ENCODE data around the gene DCDC2B. TPM values are rescaled to one million over a fixed set of nuclear protein-coding genes. Genes with fewer than 3 reads are reported as not detected.

DCDC2B gene
- total RNA-seq, 1 experiment from 2014 or later: not detected

DNA sequence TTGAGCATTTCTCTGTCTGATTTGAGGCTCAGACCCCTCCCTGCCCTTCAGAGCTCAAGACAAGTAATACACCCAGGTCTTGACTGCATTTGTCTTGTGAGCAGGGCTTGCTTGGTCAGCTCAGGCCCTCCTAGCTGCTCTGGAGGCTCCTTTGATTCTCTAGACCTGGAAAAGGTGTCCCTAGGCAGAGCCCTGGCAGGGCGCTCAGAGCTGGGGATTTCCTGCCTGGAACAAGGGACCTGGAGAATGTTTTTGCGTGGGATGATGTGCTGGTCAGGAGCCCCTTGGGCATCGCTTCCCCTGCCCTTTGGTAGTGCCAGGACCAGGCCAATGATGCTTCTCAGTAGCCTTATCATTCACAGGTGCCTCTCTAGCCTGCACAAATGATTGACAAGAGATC, 13.4 kb upstream of the DCDC2B start:
- WGBS (ENCODE audit: extremely low coverage, insufficient read length, low lambda C conversion rate): no CpG with 5 or more reads among the region's 3 CpGs
- Histone ChIP-seq H3K4me2 (ENCODE audit: insufficient read depth, insufficient read length, low read length) (no peak overlapping the region), H4K8ac (replicated peaks; ENCODE audit: insufficient read length, low read depth, low read length) (no peak overlapping the region), H4K5ac (ENCODE audit: insufficient read length, low read depth, low read length) (no peak overlapping the region), H2BK12ac (ENCODE audit: insufficient read length, low read depth, low read length) (no peak overlapping the region), H4K20me1 (ENCODE audit: control insufficient read depth, insufficient read depth, insufficient read length) (no peaks in the 10 kb centered on the region), H3K14ac (ENCODE audit: insufficient read depth, low read length) (no peak overlapping the region), H2BK5ac (ENCODE audit: insufficient read length, low read length) (no peak overlapping the region), H2AK5ac (ENCODE audit: insufficient read length, low read length) (no peak overlapping the region), H3K23ac (ENCODE audit: insufficient read length, low read depth, low read length) (no peak overlapping the region), H3K79me2 (ENCODE audit: insufficient read depth, low read length) (no peaks in the 10 kb centered on the region), H3K9ac (ENCODE audit: extremely low read depth, insufficient read length, low read length) (no peak overlapping the region), H3K56ac (ENCODE audit: insufficient read length, low read depth, low read length) (no peak overlapping the region), H2BK120ac (ENCODE audit: low read depth, low read length, poor library complexity, severe bottlenecking) (no peak overlapping the region), H3K79me1 (ENCODE audit: insufficient read depth, low read depth, low read length, poor library complexity, severe bottlenecking) (no peaks in the 10 kb centered on the region), H3K4me1 (ENCODE audit: insufficient read depth, low read length) (no peaks in the 10 kb centered on the region; the same call in 1 of the 2 replicates), H3K18ac (ENCODE audit: insufficient read length, low read depth, low read length) (no peak overlapping the region), H3K4ac (ENCODE audit: low read depth, low read length) (no peak overlapping the region), H3K9me3 (ENCODE audit: control insufficient read depth, low read depth, low read length) (no peaks in the 10 kb centered on the region), H2BK15ac (ENCODE audit: low read depth, low read length) (no peak overlapping the region), H2AFZ (ENCODE audit: low read length) (no peak overlapping the region), H3K27me3 (ENCODE audit: insufficient read depth, low read length) (no peaks in the 10 kb centered on the region), H3T11ph (ENCODE audit: low read length) (no peak overlapping the region), H2BK20ac (ENCODE audit: low read depth, low read length, poor library complexity, severe bottlenecking) (no peak overlapping the region), H3K23me2 (ENCODE audit: insufficient read length, low read depth, low read length, poor library complexity, severe bottlenecking) (peaks cover 1% of the 10 kb centered on the region), H4K91ac (ENCODE audit: insufficient read length, low read depth, low read length) (no peak overlapping the region), H3K27ac (ENCODE audit: insufficient read length, low read depth, low read length) (no peak overlapping the region)
- Mint-ChIP-seq H3K36me3 (ENCODE audit: insufficient read depth in 1 of 3, low read depth in 3 of 3) (peaks cover 49 to 78% (median 72%) of the 10 kb centered on the region in 3 experiments; a peak in 6 of 7 replicates), H3K9me3 (no peaks in the 10 kb centered on the region), H3K4me3 (no peak overlapping the region), H3K27ac (no peak overlapping the region), H3K27me3 (ENCODE audit: low read depth) (no peaks in the 10 kb centered on the region), H3K4me1 (peaks cover 23 to 26% of the 10 kb centered on the region in 2 experiments)
- DNase-seq: no peak
- TF ChIP-seq, protein P1, sequence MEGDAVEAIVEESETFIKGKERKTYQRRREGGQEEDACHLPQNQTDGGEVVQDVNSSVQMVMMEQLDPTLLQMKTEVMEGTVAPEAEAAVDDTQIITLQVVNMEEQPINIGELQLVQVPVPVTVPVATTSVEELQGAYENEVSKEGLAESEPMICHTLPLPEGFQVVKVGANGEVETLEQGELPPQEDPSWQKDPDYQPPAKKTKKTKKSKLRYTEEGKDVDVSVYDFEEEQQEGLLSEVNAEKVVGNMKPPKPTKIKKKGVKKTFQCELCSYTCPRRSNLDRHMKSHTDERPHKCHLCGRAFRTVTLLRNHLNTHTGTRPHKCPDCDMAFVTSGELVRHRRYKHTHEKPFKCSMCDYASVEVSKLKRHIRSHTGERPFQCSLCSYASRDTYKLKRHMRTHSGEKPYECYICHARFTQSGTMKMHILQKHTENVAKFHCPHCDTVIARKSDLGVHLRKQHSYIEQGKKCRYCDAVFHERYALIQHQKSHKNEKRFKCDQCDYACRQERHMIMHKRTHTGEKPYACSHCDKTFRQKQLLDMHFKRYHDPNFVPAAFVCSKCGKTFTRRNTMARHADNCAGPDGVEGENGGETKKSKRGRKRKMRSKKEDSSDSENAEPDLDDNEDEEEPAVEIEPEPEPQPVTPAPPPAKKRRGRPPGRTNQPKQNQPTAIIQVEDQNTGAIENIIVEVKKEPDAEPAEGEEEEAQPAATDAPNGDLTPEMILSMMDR (conservative IDR thresholded peaks at IDR 0.05): no peak
